OCI-LY1 (cell line): ENCODE data around the gene CLRN2.
A peak's percentile ranks its signal among the peaks of the same experiment; 100 is the strongest.

ENCODE experiments used
- H2AFZ ChIP-seq: fragments of 200-600 bp; sonication (generic), shearing (Covaris generic); 2 replicates; pipeline ENCODE4 v1.6.0; 2014; ENCODE audit warnings: antibody characterized with exemption, mild to moderate bottlenecking, low read length
- H3F3A ChIP-seq: fragments of 200-600 bp; sonication (generic), shearing (Covaris generic); 2 replicates; pipeline ENCODE4 v1.6.0; 2014; ENCODE audit warnings: mild to moderate bottlenecking, antibody characterized with exemption, low read length, moderate library complexity; ENCODE audit not compliant: insufficient read depth
- H3K27ac ChIP-seq: fragments of 200-600 bp; sonication (generic); 2 replicates; pipeline ENCODE4 v1.5.1; 2014; ENCODE audit warnings: low read length, mixed run types, mild to moderate bottlenecking, low read depth; ENCODE audit not compliant: poor library complexity, severe bottlenecking
- H3K27me3 ChIP-seq: fragments of 200-600 bp; sonication (generic); 2 replicates; pipeline ENCODE4 v1.6.0; 2014; ENCODE audit warnings: antibody characterized with exemption, mild to moderate bottlenecking, low read length, moderate library complexity; ENCODE audit not compliant: insufficient read depth
- H3K36me3 ChIP-seq: fragments of 200-600 bp; sonication (generic); 2 replicates; pipeline ENCODE4 v1.6.1; 2014; ENCODE audit warnings: mild to moderate bottlenecking, antibody characterized with exemption, low read length, moderate library complexity, mixed read lengths; ENCODE audit not compliant: insufficient read depth
- H3K4me1 ChIP-seq: fragments of 200-600 bp; sonication (generic); 2 replicates; pipeline ENCODE4 v1.5.1; 2014; ENCODE audit warnings: mild to moderate bottlenecking, low read length, moderate library complexity; ENCODE audit not compliant: insufficient read depth, severe bottlenecking
- H3K4me2 ChIP-seq: fragments of 200-600 bp; sonication (generic), shearing (Covaris generic); 2 replicates; pipeline ENCODE4 v1.6.1; 2014; ENCODE audit warnings: low read length
- H3K4me3 ChIP-seq: fragments of 200-600 bp; sonication (generic); 2 replicates; pipeline ENCODE4 v1.5.1; 2014; ENCODE audit warnings: low read length, low read depth, mild to moderate bottlenecking, mixed read lengths; ENCODE audit not compliant: poor library complexity, severe bottlenecking
- H3K79me2 ChIP-seq: fragments of 200-600 bp; shearing (Covaris generic); 2 replicates; pipeline ENCODE4 v1.6.1; 2016; ENCODE audit warnings: mixed run types, low read length, mixed read lengths; ENCODE audit not compliant: insufficient read depth
- H3K9ac ChIP-seq: fragments of 200-600 bp; sonication (generic), shearing (Covaris generic); 2 replicates; pipeline ENCODE4 v1.6.1; 2014; ENCODE audit warnings: mild to moderate bottlenecking, low read length, mixed read lengths
- H3K9me2 ChIP-seq: fragments of 200-600 bp; sonication (generic), shearing (Covaris generic); 2 replicates; pipeline ENCODE4 v1.6.1; 2014; ENCODE audit warnings: low read depth, mild to moderate bottlenecking, low read length, mixed read lengths
- H3K9me3 ChIP-seq: fragments of 200-600 bp; shearing (Covaris generic); 2 replicates; pipeline ENCODE4 v1.6.1; 2014; ENCODE audit warnings: low read length, mixed read lengths
- H4K20me1 ChIP-seq: fragments of 200-600 bp; sonication (generic), shearing (Covaris generic); 2 replicates; pipeline ENCODE4 v1.6.0; 2016; ENCODE audit warnings: mild to moderate bottlenecking, low read length; ENCODE audit not compliant: insufficient read depth
- EZH2 ChIP-seq: fragments of 200-600 bp; sonication (generic), shearing (Covaris generic); IDR thresholded peaks from 2 replicates; pipeline ENCODE4 v1.8.0; 2017; ENCODE audit warnings: borderline replicate concordance, mixed run types, mild to moderate bottlenecking, antibody characterized with exemption, low read length, moderate library complexity, mixed read lengths
- TF ChIP-seq, protein P1 (sequence below): fragments of 200-600 bp; sonication (generic), shearing (Covaris generic); IDR thresholded peaks from 2 replicates; pipeline ENCODE4 v1.5.1; 2017; ENCODE audit warnings: mild to moderate bottlenecking, antibody characterized with exemption, low read length, moderate library complexity, mixed read lengths

Gene CLRN2

DNA sequence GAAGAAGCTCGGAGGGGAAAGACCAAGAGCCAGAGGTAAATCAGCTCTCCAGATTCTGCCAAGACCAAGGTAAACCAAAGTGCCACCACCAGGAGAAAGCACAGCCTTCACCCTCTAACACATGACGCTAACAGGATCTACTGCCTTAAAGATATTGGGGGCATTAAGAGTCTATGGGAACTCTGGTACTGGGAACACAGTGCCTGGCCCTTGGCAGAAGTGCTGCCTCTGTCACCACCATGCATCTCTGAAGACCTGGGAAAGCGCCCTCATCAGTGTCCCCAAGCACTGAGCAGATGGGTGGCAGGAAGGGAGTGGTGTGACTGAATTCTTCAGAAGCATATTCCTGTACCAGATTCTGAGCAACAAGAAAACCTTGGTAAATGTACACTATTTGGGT is 4.4 kb upstream of the CLRN2 start:
- Histone ChIP-seq H3K9me2 (no peaks in the 10 kb centered on the region), H3K9me3 (no peaks in the 10 kb centered on the region), H4K20me1 (no peaks in the 10 kb centered on the region), H3K79me2 (no peaks in the 10 kb centered on the region), H3K9ac (peak overlapping the region; percentile 70; the same call in 1 of the 2 replicates), H3K27ac (peak overlapping the region; percentile 29), H3K27me3 (no peaks in the 10 kb centered on the region), H3K4me3 (peak overlapping the region; percentile 69), H3K36me3 (no peaks in the 10 kb centered on the region; the same call in 1 of the 2 replicates), H3F3A (no peaks in the 10 kb centered on the region), H3K4me2 (peak overlapping the region; percentile 74), H3K4me1 (peaks cover 18% of the 10 kb centered on the region), H2AFZ (no peak overlapping the region)
- no peak for TF ChIP-seq EZH2
- TF ChIP-seq, protein P1, sequence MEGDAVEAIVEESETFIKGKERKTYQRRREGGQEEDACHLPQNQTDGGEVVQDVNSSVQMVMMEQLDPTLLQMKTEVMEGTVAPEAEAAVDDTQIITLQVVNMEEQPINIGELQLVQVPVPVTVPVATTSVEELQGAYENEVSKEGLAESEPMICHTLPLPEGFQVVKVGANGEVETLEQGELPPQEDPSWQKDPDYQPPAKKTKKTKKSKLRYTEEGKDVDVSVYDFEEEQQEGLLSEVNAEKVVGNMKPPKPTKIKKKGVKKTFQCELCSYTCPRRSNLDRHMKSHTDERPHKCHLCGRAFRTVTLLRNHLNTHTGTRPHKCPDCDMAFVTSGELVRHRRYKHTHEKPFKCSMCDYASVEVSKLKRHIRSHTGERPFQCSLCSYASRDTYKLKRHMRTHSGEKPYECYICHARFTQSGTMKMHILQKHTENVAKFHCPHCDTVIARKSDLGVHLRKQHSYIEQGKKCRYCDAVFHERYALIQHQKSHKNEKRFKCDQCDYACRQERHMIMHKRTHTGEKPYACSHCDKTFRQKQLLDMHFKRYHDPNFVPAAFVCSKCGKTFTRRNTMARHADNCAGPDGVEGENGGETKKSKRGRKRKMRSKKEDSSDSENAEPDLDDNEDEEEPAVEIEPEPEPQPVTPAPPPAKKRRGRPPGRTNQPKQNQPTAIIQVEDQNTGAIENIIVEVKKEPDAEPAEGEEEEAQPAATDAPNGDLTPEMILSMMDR, result no peak

DNA sequence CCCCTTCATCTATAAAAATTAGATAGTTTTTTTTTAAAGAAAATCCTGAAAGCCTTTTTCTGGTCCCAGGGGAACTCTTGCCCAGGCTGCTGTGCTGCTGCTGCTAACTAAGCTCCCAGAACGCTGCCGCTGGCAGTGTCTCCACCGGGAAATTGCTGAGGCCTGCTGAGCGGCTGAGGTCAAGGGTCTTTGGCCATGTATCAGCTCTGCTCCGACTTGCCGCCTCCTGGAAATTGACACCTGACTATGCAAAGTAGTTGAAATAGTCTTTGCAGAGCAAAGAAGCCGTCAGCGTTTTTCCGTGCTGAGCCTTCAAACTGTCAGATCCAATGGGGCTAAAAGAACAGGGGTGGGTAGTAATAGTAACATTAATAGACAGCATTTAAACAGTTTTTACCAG is 3.9 kb upstream of the CLRN2 start:
- Histone ChIP-seq H3K9ac (peak overlapping the region; percentile 70), H3K4me3 (peak overlapping the region; percentile 69), H4K20me1 (no peaks in the 10 kb centered on the region), H3K4me2 (peak overlapping the region; percentile 74), H3K4me1 (peaks cover 18% of the 10 kb centered on the region), H3K9me3 (no peaks in the 10 kb centered on the region), H3K79me2 (no peaks in the 10 kb centered on the region), H2AFZ (no peak overlapping the region), H3K27ac (peak overlapping the region; percentile 29), H3K36me3 (no peaks in the 10 kb centered on the region; the same call in 1 of the 2 replicates), H3K9me2 (no peaks in the 10 kb centered on the region), H3F3A (no peaks in the 10 kb centered on the region), H3K27me3 (no peaks in the 10 kb centered on the region)
- TF ChIP-seq, protein P1, result no peak
- no peak for TF ChIP-seq EZH2

DNA sequence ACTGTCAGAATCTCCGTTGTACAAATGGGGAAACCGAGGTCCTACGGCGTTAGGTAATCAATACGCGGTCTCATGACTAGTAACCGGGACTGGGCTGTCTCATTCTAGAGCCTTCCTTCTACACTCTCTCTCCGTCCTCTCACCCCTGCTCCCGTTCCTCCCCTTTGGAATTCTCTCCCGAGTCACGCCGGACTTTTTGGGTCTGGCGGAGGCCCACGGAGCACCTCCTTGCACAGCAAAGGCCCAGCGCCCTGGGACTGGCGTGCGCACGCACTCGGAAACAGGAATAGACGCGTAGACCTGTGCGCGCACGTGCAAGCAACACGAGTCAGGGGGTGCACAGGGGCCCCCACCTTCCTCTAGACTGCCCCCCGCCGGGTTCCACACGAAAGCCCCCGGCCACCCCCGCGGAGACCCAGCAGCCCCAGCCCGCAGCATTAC is 3.4 kb upstream of the CLRN2 start:
- TF ChIP-seq EZH2, result no peak
- TF ChIP-seq, protein P1, result no peak
- H3K27ac ChIP-seq, result peak overlapping the region; percentile 29
- H3K9me3 ChIP-seq, result no peaks in the 10 kb centered on the region
- H4K20me1 ChIP-seq, result no peaks in the 10 kb centered on the region
- H3K4me1 ChIP-seq, result peaks cover 18% of the 10 kb centered on the region
- peak overlapping the region; percentile 74 for H3K4me2 ChIP-seq
- H3K36me3 ChIP-seq, result no peaks in the 10 kb centered on the region; the same call in 1 of the 2 replicates
- H3K9me2 ChIP-seq, result no peaks in the 10 kb centered on the region
- peak overlapping the region; percentile 69 for H3K4me3 ChIP-seq
- H3K27me3 ChIP-seq, result no peaks in the 10 kb centered on the region
- H3K79me2 ChIP-seq, result no peaks in the 10 kb centered on the region
- no peak overlapping the region for H2AFZ ChIP-seq
- peak overlapping the region; percentile 70 for H3K9ac ChIP-seq
- no peaks in the 10 kb centered on the region for H3F3A ChIP-seq
